ENCODE measurements around the gene PSMD6.

The PSMD6 gene

GRCh38 chr3:64038253-64038767 lies 15.0 kb upstream of the PSMD6 start:
- H3K4me3 ChIP-seq (replicated peaks; ENCODE audit: low read depth, low read length) = no peak overlapping the region
- TF ChIP-seq CTCF (IDR thresholded peaks at IDR 0.05; ENCODE audit: low read depth, low read length, missing control alignments) = no peak
- DNase-seq (ENCODE audit: extremely low read depth, low read depth) = no peak

DNA sequence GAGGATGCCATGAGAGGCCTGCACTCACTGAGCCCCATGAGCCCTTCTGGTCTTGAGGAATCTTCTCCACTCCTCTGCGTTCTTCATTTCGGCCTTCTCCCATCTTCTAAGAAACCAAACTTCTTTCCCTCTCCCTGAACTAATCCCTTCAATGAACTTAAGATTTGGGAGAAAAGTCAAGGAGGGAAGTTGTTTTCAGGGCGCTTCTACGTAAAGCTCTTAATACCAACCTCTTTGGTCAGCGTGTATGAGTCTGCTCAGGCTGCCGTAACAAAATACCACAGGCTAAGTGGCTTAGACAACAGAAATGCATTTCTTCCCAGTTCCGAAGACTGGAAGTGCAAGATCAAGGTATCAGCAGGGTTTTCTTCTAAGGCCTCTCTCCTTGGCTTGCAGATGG lies 13.8 kb upstream of the PSMD6 start:
- H3K4me3 ChIP-seq (replicated peaks; ENCODE audit: low read depth, low read length) = no peak overlapping the region
- no peak for TF ChIP-seq CTCF (IDR thresholded peaks at IDR 0.05; ENCODE audit: low read depth, low read length, missing control alignments)
- no peak for DNase-seq (ENCODE audit: extremely low read depth, low read depth)

DNA sequence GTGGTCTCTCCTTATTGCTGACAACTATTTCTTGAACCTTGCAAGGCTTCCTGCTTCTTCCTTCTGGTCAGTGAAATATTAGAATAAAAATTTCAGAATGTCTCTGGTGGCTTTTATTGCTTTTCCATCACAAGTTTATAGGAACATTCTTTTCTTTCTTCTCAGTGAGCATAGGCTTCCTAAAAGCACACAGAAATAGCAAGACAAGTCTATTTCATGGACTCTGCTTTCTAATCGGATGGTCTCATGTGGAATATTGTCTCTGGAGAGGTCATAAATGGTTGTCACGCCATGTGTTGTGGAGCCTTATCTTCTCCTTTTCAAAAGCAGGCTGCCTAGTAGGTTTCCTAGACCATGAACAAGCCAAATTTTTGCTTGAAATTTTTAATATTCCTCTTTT lies 9.8 kb upstream of the PSMD6 start:
- DNase-seq (ENCODE audit: extremely low read depth, low read depth) = no peak
- no peak for TF ChIP-seq CTCF (IDR thresholded peaks at IDR 0.05; ENCODE audit: low read depth, low read length, missing control alignments)
- no peak overlapping the region for H3K4me3 ChIP-seq (replicated peaks; ENCODE audit: low read depth, low read length)

GRCh38 chr3:64031540-64032508 lies 8.5 kb upstream of the PSMD6 start:
- no peak for TF ChIP-seq CTCF (IDR thresholded peaks at IDR 0.05; ENCODE audit: low read depth, low read length, missing control alignments)
- H3K4me3 ChIP-seq (replicated peaks; ENCODE audit: low read depth, low read length) = no peak overlapping the region
- no peak for DNase-seq (ENCODE audit: extremely low read depth, low read depth)

GRCh38 chr3:64030741-64031140 lies 7.4 kb upstream of the PSMD6 start:
- no peak overlapping the region for H3K4me3 ChIP-seq (replicated peaks; ENCODE audit: low read depth, low read length)
- peak; percentile 78 for TF ChIP-seq CTCF (IDR thresholded peaks at IDR 0.05; ENCODE audit: low read depth, low read length, missing control alignments)
- DNase-seq (ENCODE audit: extremely low read depth, low read depth) = peak; percentile 57

DNA sequence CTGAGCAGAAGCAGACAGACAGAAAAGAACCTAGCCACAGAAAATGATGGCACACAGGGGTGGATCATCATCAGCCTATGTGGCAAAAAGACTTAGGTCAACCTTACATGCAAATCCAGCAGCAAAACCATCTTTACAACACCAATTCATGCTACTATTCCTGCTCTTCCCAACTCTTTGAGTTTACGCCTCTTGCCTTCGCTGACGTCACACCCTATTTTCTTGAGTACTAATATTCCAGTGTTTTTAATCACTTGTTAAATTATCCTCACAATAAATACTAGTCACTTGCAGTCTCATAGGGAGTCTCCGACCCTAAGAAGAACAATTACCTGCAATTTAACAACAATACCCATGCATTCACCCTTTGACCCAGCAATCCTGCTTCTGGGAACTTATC lies 6.0 kb upstream of the PSMD6 start:
- H3K4me3 ChIP-seq (replicated peaks; ENCODE audit: low read depth, low read length) = no peak overlapping the region
- DNase-seq (ENCODE audit: extremely low read depth, low read depth) = no peak
- TF ChIP-seq CTCF (IDR thresholded peaks at IDR 0.05; ENCODE audit: low read depth, low read length, missing control alignments) = no peak
